ENCODE data around the gene POLD2. TPM values are rescaled to one million over a fixed set of nuclear protein-coding genes. Genes with fewer than 3 reads are reported as not detected.
A peak's percentile ranks its signal among the peaks of the same experiment; 100 is the strongest.

Gene POLD2
- total and polyA plus RNA-seq, 2 donors from 2014 or later, result 60.0 to 119 TPM

DNA sequence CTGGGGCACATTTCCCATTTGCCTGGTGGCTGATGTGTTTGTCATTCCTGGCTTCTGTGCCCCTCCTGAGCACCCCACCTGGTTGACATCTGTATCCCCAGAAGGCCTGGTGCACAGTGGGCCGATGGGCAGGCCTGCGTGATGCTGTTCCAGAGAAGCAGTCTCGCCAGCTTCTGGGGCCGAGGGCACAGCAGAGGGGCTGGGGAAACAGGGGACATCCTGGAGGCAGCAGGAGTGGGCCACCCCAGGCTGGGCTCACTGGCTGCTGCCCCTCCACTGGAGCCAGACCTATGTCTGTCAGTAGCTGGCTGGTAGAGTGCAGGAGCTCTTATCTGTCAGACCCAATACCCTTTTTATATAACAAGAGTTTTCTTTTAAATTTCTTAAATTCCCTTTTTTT, 18.7 kb upstream of the POLD2 start:
- DNase-seq (no peak), FAIRE-seq (no peak)
- H3K27me3 ChIP-seq (ENCODE audit: control insufficient read depth, insufficient read depth, low read length), result no peaks in the 10 kb centered on the region
- H3K27ac ChIP-seq (ENCODE audit: low read depth in 2 of 2, low read length in 2 of 2), result no peak overlapping the region
- intact Hi-C loops (cut with DNase I), result no loop called here
- H3K36me3 ChIP-seq (ENCODE audit: control insufficient read depth in 2 of 3, insufficient read depth in 3 of 3, low read length in 3 of 3), result no peaks in the 10 kb centered on the region
- no peak for TF ChIP-seq CTCF (IDR thresholded peaks at IDR 0.05; ENCODE audit: borderline replicate concordance, extremely low read depth, insufficient read depth)
- peaks cover 0 to 4% (median 0%) of the 10 kb centered on the region in 3 donors for H3K4me1 ChIP-seq (ENCODE audit: control insufficient read depth in 2 of 3, insufficient read depth in 2 of 3, low read depth in 1 of 3, low read length in 3 of 3)
- H3K9me3 ChIP-seq (ENCODE audit: control insufficient read depth in 2 of 3, insufficient read depth in 1 of 3, low read length in 3 of 3), result no peaks in the 10 kb centered on the region
- no peak overlapping the region for H3K9ac ChIP-seq (ENCODE audit: low read length in 3 of 3)
- H3K4me3 ChIP-seq (ENCODE audit: low read length in 3 of 3), result no peak overlapping the region

DNA sequence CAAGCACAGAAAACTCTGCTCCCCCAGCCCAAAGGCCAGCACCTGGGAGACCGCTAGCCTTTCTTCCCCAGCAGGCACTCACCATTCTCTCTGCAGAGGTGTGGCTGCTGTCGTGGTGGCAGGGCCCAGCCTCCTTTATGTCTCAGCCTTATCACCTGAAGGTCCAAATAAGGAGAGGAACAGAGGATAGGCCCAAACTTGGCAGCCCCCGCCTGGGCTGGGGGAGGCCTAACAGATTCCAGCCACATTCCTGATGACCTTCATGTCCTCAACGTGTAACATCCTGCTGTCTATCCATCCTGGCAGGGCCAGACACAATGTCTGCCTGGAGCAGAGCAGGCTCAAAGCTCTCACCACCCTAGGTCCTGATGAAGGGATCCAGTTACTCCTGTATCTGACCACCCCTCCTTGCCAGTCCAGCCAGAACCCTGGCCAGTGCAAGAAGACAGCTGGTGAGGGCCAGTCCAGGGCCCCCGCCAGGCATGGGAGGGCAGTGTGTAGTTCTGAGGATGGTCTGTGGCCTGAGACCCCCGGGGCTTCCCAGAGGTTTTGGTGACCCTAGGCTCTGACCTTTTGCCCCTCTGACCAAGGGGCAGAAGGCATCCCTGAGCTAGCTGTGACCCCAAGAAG, 18.0 kb upstream of the POLD2 start, which contains the start of gene MYL7:
MYL7 (minus strand) TSS at position 112 of the 630 bp plus-strand sequence; CDS start at position 85, 27 bp downstream.
- no peak within 1 kb of the TSS for H3K9ac ChIP-seq (ENCODE audit: low read length in 3 of 3)
- peaks cover 0 to 4% (median 0%) of the 10 kb centered on the region in 3 donors for H3K4me1 ChIP-seq (ENCODE audit: control insufficient read depth in 2 of 3, insufficient read depth in 2 of 3, low read depth in 1 of 3, low read length in 3 of 3)
- H3K36me3 ChIP-seq (ENCODE audit: control insufficient read depth in 2 of 3, insufficient read depth in 3 of 3, low read length in 3 of 3), result no peaks in the 10 kb centered on the region
- no peak within 1 kb of the TSS for H3K27ac ChIP-seq (ENCODE audit: low read depth in 2 of 2, low read length in 2 of 2)
- peak in 1 of 5 donors; percentile 21 for DNase-seq
- H3K9me3 ChIP-seq (ENCODE audit: control insufficient read depth in 2 of 3, insufficient read depth in 1 of 3, low read length in 3 of 3), result no peaks in the 10 kb centered on the region
- no peaks in the 10 kb centered on the region for H3K27me3 ChIP-seq (ENCODE audit: control insufficient read depth, insufficient read depth, low read length)
- FAIRE-seq, result no peak
- TF ChIP-seq CTCF (IDR thresholded peaks at IDR 0.05; ENCODE audit: borderline replicate concordance, extremely low read depth, insufficient read depth), result no peak
- intact Hi-C loops (cut with DNase I), result no loop called here
- no peak within 1 kb of the TSS for H3K4me3 ChIP-seq (ENCODE audit: low read length in 3 of 3)

- no peaks in the 10 kb centered on the region for H3K9me3 ChIP-seq (ENCODE audit: control insufficient read depth in 2 of 3, insufficient read depth in 1 of 3, low read length in 3 of 3)
- H3K27me3 ChIP-seq (ENCODE audit: control insufficient read depth, insufficient read depth, low read length), result no peaks in the 10 kb centered on the region
- H3K9ac ChIP-seq (ENCODE audit: low read length in 3 of 3), result no peak overlapping the region
- no peak overlapping the region for H3K4me3 ChIP-seq (ENCODE audit: low read length in 3 of 3)
- intact Hi-C loops (cut with DNase I), result no loop called here
- no peak for TF ChIP-seq CTCF (IDR thresholded peaks at IDR 0.05; ENCODE audit: borderline replicate concordance, extremely low read depth, insufficient read depth)
- H3K27ac ChIP-seq (ENCODE audit: low read depth in 2 of 2, low read length in 2 of 2), result no peak overlapping the region
- DNase-seq (peak in 1 of 5 donors; percentile 48), FAIRE-seq (no peak)
- no peaks in the 10 kb centered on the region for H3K36me3 ChIP-seq (ENCODE audit: control insufficient read depth in 2 of 3, insufficient read depth in 3 of 3, low read length in 3 of 3)
- H3K4me1 ChIP-seq (ENCODE audit: control insufficient read depth in 2 of 3, insufficient read depth in 2 of 3, low read depth in 1 of 3, low read length in 3 of 3), result no peaks in the 10 kb centered on the region
These were observed 17.0 kb upstream of the POLD2 start for GRCh38 chr7:44140341-44140740.
